GM12878 (cell line): ENCODE data around the gene MCM9. TPM values are rescaled to one million over a fixed set of nuclear protein-coding genes. Genes with fewer than 3 reads are reported as not detected.
A peak's percentile ranks its signal among the peaks of the same experiment; 100 is the strongest.

Source experiments
- ATAC-seq: fragments of 200-7000 bp; cut with Tn5 transposase; 3 replicates; pipeline ENCODE4 v1.9.1; 2020; ENCODE audit warnings: mild to moderate bottlenecking, moderate library complexity
- BruUV-seq: library from RNA; stranded (reverse); fragments of 400-500 nt; replicated peaks from 2 replicates; lab custom pipeline; 2021; lab: Mats Ljungman, UMichigan
- CTCF ChIA-PET: fragments of 300-600 bp; sonication (Branson Sonifier 250); formaldehyde crosslinking; extraction: SDS; loops from one replicate; lab custom pipeline; 2021; ENCODE audit warnings: inconsistent platforms; lab: Yijun Ruan, JAX
- POLR2A ChIA-PET: fragments of 350-600 bp; formaldehyde crosslinking; extraction: SDS; loops from one replicate; lab custom pipeline; 2021; ENCODE audit warnings: inconsistent platforms; lab: Charles Lee
- RAD21 ChIA-PET: fragments of 300-600 bp; sonication (Branson Sonifier 250); formaldehyde crosslinking; loops from one replicate; lab custom pipeline; 2023; ENCODE audit warnings: antibody characterized with exemption; ENCODE audit not compliant: unreplicated experiment; lab: Charles Lee
- SMC1A ChIA-PET: fragments of 300-600 bp; sonication (Branson Sonifier 250); formaldehyde crosslinking; loops from one replicate; lab custom pipeline; 2023; ENCODE audit not compliant: unreplicated experiment, uncharacterized antibody; lab: Charles Lee
- DNase-seq: peaks from one replicate; pipeline ENCODE4 v3.0.0-alpha.2; 2011; ENCODE audit warnings: low read depth, low spot score
- FAIRE-seq: peaks from 3 replicates; lab custom pipeline; 2011; peaks lifted over from hg19 to GRCh38; lab: Jason Lieb, UNC
- H2AFZ ChIP-seq: 2 replicates; pipeline ENCODE4 v1.6.0; 2011; ENCODE audit warnings: low read depth, low read length, control low read depth; ENCODE audit not compliant: control insufficient read depth
- H3K27ac ChIP-seq: 2 replicates; pipeline ENCODE4 v1.5.1; 2011; ENCODE audit warnings: control low read depth; ENCODE audit not compliant: control insufficient read depth, insufficient read depth
- H3K27me3 ChIP-seq, 2 experiments: replicated peaks in 1 of 2; 2 replicates each; pipeline versions ENCODE4 v1.6.0 to v1.6.1; 2011; ENCODE audit warnings: low read length in 1 of 2; ENCODE audit not compliant: control insufficient read depth in 2 of 2, insufficient read depth in 2 of 2
- H3K36me3 ChIP-seq, 2 experiments: 2 replicates each; pipeline ENCODE4 v1.5.1; 2011; ENCODE audit warnings: low read length in 1 of 2; ENCODE audit not compliant: control insufficient read depth in 2 of 2, insufficient read depth in 2 of 2
- H3K4me1 ChIP-seq: 2 replicates; pipeline ENCODE4 v1.6.1; 2011; ENCODE audit warnings: mild to moderate bottlenecking, low read length, moderate library complexity, mixed read lengths; ENCODE audit not compliant: control insufficient read depth, insufficient read depth
- H3K4me2 ChIP-seq: 2 replicates; pipeline ENCODE4 v1.6.0; 2011; ENCODE audit warnings: control low read depth; ENCODE audit not compliant: control insufficient read depth, insufficient read depth
- H3K4me3 ChIP-seq: fragments of 200-600 bp; sonication (generic); 2 replicates; pipeline ENCODE4 v1.5.1; 2016
- H3K79me2 ChIP-seq: 2 replicates; pipeline ENCODE4 v1.6.0; 2011; ENCODE audit warnings: low read length; ENCODE audit not compliant: control insufficient read depth, insufficient read depth
- H3K9ac ChIP-seq: 2 replicates; pipeline ENCODE4 v1.8.0; 2011; ENCODE audit warnings: low read length, control low read depth, mixed read lengths; ENCODE audit not compliant: control insufficient read depth, insufficient read depth
- H3K9me3 ChIP-seq: replicated peaks from 3 replicates; pipeline ENCODE4 v1.5.1; 2011; ENCODE audit warnings: mild to moderate bottlenecking, low read length; ENCODE audit not compliant: control insufficient read depth, insufficient read depth
- H4K20me1 ChIP-seq: 2 replicates; pipeline ENCODE4 v1.6.0; 2011; ENCODE audit not compliant: control insufficient read depth, insufficient read depth
- EP300 ChIP-seq, 2 experiments: fragments of 150-350 bp in 1 of 2; IDR thresholded peaks; 2 replicates each; pipeline ENCODE4 v1.6.1; 2011 to 2012; ENCODE audit warnings: low read depth in 2 of 2, low read length in 2 of 2, borderline replicate concordance in 1 of 2, improper control_type of control experiment in 1 of 2, inconsistent platforms in 1 of 2; ENCODE audit not compliant: control insufficient read depth in 1 of 2
- POLR2A ChIP-seq: IDR thresholded peaks from 2 replicates; pipeline ENCODE4 v1.6.1; 2011; ENCODE audit warnings: low read depth, mild to moderate bottlenecking, low read length
- TBL1XR1 ChIP-seq: IDR thresholded peaks from 2 replicates; pipeline ENCODE4 v1.6.1; 2012; ENCODE audit warnings: low read depth, low read length, improper control_type of control experiment
- ZNF622 ChIP-seq: fragments of 450-650 bp; IDR thresholded peaks from 2 replicates; pipeline ENCODE4 v1.6.1; 2017; ENCODE audit warnings: mild to moderate bottlenecking, inconsistent platforms
- WGBS: methylation state at CpG from one replicate; pipeline ENCODE4 v1.1.6; 2016; ENCODE audit warnings: low lambda C conversion rate; ENCODE audit not compliant: insufficient replicate concordance, insufficient coverage; ENCODE audit errors: missing lambda C conversion rate; 5-methylcytosine and 5-hydroxymethylcytosine counted together
- in situ Hi-C: fragments of 300-500 bp; cut with MboI; formaldehyde crosslinking; loops from 9 replicates; pipeline ENCODE4 v1.14.3; 2018; ENCODE audit warnings: mixed read lengths
- intact Hi-C: fragments of 100-400 bp; cut with micrococcal nuclease; formaldehyde crosslinking; loops from one replicate; pipeline ENCODE4 v1.14.2; 2022; ENCODE audit not compliant: unreplicated experiment
- polyA plus RNA-seq, 11 experiments: library from polyadenylated mRNA; depleted of rRNA in 4 of 11; unstranded in 6 of 11; stranded (reverse) in 5 of 11; fragments of >200 nt; fragmentation: Nextera tagmentation in 4 of 11; fragmentation: Illumina TruSeq in 1 of 11; extraction: Ambion mirVana in 4 of 11; extraction: Trizol in 1 of 11; gene quantifications; 1 replicate in 1 of 11; 2 replicates in 10 of 11; pipeline versions ENCODE4 v1.2.1 to v1.2.3, GENCODE V29; 2011 to 2016; ENCODE audit warnings: inconsistent platforms in 2 of 11, missing spikeins in 2 of 11, low read depth in 1 of 11
- total RNA-seq, 4 experiments: library from RNA; depleted of rRNA in 3 of 4; stranded (reverse); fragments of >200 nt in 3 of 4; fragmentation: Illumina TruSeq in 1 of 4; extraction: Trizol in 1 of 4; gene quantifications; 2 replicates each; pipeline versions ENCODE4 v1.2.1 to v1.2.3, GENCODE V29; 2013 to 2021

The MCM9 gene
- total and polyA plus RNA-seq, 10 of the 15 experiments (the other 5 are each of a cell fraction or from before 2014, with no cell fraction given) = 3.4 to 18.5 (median 9.7) TPM

DNA sequence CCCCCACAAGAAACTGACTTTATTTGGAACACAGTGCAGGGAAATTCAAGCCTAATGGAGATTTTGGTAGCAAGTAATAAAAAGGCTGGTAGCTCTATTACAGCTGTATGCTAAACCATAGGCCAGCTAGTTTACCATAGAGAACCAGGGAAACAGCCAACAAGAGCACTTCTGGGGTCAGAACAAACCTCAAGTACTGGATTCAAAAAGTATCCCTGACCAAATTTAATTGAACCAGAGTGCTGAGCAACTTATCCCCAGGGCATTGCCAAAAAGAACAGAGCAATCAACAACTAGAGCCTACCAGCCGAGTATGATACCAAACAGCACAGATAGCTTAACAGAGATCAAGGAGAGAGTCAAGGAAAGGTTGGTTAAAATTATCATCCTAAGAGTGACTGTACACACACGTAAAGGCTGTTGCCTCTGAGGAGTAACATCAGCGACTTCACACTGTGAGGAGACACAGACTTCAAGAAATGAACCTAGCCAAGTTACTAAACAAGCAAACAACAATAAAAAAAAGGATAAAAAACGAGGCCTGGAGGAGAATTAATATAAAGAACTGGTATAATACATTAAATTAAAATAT is 52.5 kb downstream of the MCM9 start:
- intact Hi-C loops = no loop called here
- Histone ChIP-seq H3K9ac (no peak overlapping the region), H2AFZ (no peak overlapping the region), H3K79me2 (peaks cover 25% of the 10 kb centered on the region), H3K27ac (no peak overlapping the region; the same call in 1 of the 2 replicates), H3K36me3 (no peaks in the 10 kb centered on the region), H3K4me2 (peak overlapping the region; percentile 40; the same call in 1 of the 2 replicates), H3K4me3 (no peak overlapping the region), H3K9me3 (no peaks in the 10 kb centered on the region), H3K4me1 (peaks cover 21% of the 10 kb centered on the region), H3K27me3 (no peaks in the 10 kb centered on the region), H4K20me1 (no peaks in the 10 kb centered on the region)
- WGBS = 83% methylated on average over 4 of the region's 4 CpGs
- TF ChIP-seq EP300 (IDR thresholded peaks at IDR 0.05; ENCODE audit: borderline replicate concordance in 1 of 2, control insufficient read depth in 1 of 2, low read depth in 2 of 2, low read length in 2 of 2) (no peak), POLR2A (no peak), TBL1XR1 (no peak), ZNF622 (no peak)
- BruUV-seq = no TSS peak
- ChIA-PET CTCF (interaction anchor here (0.7 to 3.5 kb wide), 8 partner anchors 9 to 1720 kb away, joined by 3 to 21 read pairs (median 7); partner anchors contain the start of gene ASF1A), RAD21 (interaction anchor here (3.3 to 3.5 kb wide), 2 partner anchors 10 to 14 kb away, joined by 20 to 34 read pairs; partner anchors contain the start of gene ASF1A), POLR2A (interaction anchor here (1.5 to 4.2 kb wide), 4 partner anchors 9 to 18 kb away, joined by 4 to 26 read pairs (median 11); no protein-coding TSS in a partner anchor), SMC1A (interaction anchor here (0.9 to 3.1 kb wide), 9 partner anchors 10 to 37 kb away, joined by 4 to 37 read pairs (median 7); partner anchors contain the start of gene ASF1A)
- FAIRE-seq = no peak
- peak; percentile 38 for ATAC-seq
- in situ Hi-C loops = no loop called here
- DNase-seq = no peak
